Fibroblast of peridontal ligament (primary cell): ENCODE data around the gene C11orf42.

Source experiments
- DNase-seq: peaks from one replicate; pipeline ENCODE4 v3.0.0-alpha.2; 2010; ENCODE audit errors: extremely low read depth

Gene C11orf42, protein sequence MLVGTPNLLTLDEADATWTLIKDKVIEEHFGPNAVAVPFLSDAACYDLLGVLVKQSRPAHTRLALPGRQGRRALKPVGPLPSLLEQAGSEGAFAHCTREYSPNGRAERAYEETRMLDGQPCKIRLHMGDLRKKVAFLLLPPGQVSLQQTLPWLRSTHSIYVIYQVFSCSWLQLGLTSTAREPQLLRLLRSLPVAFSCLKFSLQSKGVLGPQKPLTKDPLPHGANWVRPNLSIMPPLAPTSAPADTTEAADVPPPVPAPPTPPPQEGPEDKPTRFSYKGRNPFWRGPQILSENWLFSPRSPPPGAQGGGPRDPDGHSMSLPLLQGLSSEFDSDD

DNA sequence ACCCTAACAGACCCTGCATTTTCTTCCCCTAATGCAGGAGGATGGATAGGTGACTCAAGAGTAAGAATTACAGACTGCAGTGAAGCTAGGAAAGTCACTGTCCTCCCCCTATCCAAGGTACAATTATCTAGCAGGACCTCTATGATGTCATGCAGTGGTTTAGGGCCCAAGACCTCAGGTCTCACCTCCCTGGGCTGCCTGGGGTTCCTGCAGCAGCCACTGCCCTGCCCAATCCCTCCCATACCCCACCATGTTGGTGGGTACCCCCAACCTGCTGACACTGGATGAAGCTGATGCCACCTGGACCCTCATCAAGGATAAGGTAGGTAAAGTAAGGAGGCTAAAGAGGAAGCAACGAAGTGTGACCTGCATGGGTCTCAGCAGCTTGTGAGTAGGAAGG lies at the start of gene C11orf42:
Gene C11orf42 (plus strand): TSS at position 192 of the 400 bp plus-strand sequence. CDS start 59 bp downstream, at position 251.
- no peak for DNase-seq

- DNase-seq: no peak
Measured at GRCh38 chr11:6156628-6157359, 48.6 kb upstream of the C11orf42 start.

DNA sequence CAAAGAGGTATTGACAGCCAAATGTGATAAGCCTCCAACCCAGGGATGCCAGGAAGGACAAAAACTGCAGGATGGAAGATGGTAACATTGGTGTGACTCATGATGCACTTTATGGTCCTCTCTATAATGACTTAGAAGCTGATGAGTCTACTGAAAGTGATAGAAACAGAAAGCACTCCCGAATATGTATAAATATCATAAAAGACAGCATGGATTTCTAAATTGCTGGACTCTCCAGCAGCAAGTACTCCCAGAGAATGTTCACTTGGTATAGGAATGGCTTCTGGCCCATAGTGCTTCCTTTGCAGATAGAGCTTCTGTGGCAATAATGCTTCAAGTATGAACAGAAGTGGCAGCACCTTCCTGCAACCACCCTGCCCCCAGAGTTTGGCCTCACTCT lies 35.1 kb upstream of the C11orf42 start, which contains the start of gene OR52B2:
Gene OR52B2 (minus strand): TSS at position 101 of the 400 bp plus-strand sequence. CDS start 0 bp downstream, at position 101.
- DNase-seq: no peak

DNA sequence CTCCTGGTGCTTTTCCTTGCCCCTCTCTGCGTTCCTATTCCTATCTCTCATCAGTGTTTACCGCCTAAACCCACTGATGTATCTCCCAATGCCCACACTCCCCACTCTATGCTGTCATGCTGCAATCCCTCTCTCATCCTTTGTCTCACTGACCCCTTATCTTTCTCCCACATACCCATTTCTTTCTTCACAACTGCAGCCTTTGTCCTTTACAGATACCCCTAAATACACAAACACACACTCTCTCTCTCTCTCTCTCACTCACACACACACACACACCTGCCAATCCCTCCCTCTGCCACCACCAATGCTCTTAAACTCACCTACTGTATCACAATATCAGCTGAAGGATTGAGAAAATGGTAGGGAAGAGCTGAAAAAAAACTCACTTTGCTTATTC lies 29.9 kb upstream of the C11orf42 start:
- DNase-seq: no peak

- no peak for DNase-seq
Measured at GRCh38 chr11:6191742-6192141, 13.6 kb upstream of the C11orf42 start.

- no peak for DNase-seq
Measured at GRCh38 chr11:6194065-6194581, 11.2 kb upstream of the C11orf42 start.

DNA sequence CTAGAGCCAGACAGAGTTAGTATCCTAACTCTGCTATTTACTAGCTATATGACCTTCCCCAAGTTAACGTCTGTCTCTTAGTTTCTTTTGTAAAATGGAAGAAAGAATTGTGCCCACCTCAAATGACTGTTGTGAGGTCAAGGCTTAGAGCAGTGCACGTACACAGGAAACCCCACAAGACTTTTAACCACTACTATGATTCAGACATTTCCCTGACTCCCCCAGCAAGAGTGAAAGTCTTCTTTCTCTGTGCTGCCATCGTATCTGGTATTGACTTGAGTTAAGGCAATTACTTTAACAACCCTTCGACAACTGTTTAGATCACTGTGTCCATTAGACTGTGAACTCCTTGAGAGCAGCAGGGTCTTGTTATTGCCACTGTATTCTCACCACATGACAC lies 9.0 kb upstream of the C11orf42 start:
- no peak for DNase-seq

DNA sequence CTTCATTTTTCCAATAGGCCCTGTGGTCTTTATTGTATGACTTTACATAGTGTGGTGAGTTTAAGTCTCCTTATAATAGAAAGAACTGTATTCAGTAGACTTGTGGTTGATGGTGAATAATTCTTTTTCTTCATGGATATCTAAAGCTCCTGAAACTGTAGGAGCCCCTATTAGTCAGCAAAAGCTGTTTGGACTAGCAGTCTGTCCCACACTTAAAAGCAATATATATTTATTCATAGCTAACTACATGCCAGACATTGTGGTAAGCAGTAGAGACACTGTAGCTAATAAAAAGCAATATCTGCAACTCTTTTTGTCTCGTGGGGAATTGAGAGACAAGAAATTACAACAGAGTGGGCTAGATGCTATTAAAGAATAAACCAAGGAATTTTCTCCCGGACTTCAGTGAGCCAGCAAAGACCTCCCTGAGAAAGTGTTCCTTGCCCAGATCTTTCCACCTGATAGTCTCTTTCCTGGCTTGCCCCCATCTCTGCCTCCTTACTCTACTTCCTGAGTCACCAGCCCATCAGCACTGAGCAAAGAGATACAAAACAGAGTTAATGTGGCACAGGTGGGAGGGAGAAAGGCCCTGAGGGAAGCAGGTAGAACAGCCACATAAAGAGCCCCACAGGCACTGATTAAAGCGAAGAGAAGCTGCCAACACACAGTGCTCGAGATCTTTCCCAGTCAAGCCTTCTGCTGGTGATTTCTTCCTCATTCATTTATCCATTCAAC lies 7.7 kb upstream of the C11orf42 start:
- DNase-seq: no peak

GRCh38 chr11:6199174-6199810 lies 6.1 kb upstream of the C11orf42 start, which contains the start of gene OR52W1:
TSS of gene OR52W1 (plus strand) at chr11:6199224. CDS start at chr11:6199224, 0 bp downstream.
- DNase-seq: no peak

DNA sequence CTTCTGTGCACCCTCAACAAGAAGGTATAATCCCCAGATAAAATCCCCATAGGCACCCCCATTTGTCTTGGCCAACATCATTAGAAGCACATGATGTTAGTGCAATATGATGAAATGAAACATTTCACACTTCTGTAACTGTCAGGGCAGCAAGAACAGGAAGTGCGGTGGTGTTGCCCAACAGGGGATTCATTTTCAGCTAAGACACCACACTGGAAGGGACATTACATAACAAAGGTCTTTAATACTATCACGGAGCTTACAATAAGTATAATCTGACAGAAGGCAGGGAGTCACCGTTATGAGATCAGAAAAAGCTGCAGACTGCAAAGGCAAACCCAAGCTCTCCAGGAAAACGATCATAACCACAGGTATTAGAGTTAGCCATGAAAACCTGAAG lies 4.4 kb upstream of the C11orf42 start:
- DNase-seq: no peak

GRCh38 chr11:6201481-6201880 lies 3.9 kb upstream of the C11orf42 start:
- no peak for DNase-seq

- peak; percentile 3 for DNase-seq
Measured at GRCh38 chr11:6202041-6202440, 3.3 kb upstream of the C11orf42 start.

GRCh38 chr11:6203327-6203726 lies 2.0 kb upstream of the C11orf42 start:
- no peak for DNase-seq

GRCh38 chr11:6204706-6205105 lies 651 bp upstream of the C11orf42 start:
- no peak for DNase-seq

DNA sequence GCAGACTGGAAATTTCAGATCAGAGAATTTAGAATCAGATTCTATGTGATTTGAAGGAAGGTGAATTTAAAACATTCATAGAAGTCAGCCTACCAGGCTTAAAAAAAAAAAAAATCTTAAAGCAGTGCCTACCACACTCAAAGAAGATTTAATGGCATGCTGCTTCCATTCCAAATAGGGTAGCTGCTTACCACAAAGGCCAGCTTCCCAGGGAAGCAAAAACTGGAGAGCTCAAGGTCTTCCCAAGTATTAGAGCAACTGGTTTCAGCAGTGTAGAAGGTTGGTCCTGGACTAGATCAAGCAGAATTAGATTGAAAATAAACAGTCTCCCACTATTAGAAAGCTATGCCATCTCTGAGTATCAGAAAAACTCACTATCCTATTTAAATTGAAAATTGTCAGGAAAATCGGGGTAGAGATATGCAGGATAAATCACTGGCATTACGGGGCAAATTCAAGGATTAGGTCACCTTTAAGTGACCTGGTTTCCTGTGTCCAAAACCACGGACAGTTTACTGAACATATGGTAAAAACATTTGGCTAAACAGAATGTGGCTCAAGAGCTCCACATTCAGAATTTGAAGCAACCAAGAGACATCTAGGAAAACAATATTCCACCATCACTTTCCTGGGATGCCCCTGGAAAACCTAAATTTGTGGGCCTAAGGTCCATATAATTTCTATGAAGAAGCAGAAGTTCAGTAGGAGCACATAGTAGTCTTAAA lies 1.3 kb downstream of the C11orf42 start:
- DNase-seq: peak; percentile 2

- no peak for DNase-seq
Measured at GRCh38 chr11:6209801-6210200, 4.4 kb downstream of the C11orf42 start.

- peak; percentile 10 for DNase-seq
Measured at GRCh38 chr11:6210274-6210955, 5.1 kb downstream of the C11orf42 start.

- DNase-seq: no peak
Measured at GRCh38 chr11:6214530-6214929, 9.2 kb downstream of the C11orf42 start.

DNA sequence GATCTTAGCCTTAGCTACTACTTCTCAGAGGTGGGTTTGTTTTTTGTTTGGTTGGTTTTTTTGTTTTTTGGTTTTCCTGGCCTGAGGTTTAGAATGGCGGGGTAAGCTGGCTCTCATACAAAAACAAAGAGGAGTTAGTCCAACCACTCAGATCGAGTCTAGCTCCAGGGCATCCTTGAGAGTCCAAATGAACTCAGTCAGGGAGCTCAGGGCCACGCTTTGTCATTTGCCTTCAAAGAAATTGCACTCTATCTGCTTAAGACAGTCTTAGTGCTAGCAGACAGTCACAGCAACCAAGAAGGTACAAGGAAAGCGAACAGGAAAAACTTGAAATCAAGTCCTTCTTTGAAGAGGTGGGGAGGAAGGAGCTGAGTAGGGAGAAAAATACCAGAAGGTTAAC lies 11.1 kb downstream of the C11orf42 start:
- no peak for DNase-seq

GRCh38 chr11:6217722-6218121 lies 12.4 kb downstream of the C11orf42 start:
- DNase-seq: no peak
